Fibroblast of skin of left biceps (primary cell): ENCODE measurements around the gene SPOCK1.

Experiments used
- DNase-seq, 2 experiments: peaks; one replicate each; pipeline ENCODE4 v3.0.0-alpha.2; 2013; ENCODE audit warnings: low read depth in 2 of 2

SPOCK1 gene

GRCh38 chr5:137195483-137195882 is 303.6 kb downstream of the SPOCK1 start:
- DNase-seq = no peak

- DNase-seq = no peak
These were observed 304.8 kb downstream of the SPOCK1 start for GRCh38 chr5:137194300-137194699.

- DNase-seq = peak in 1 of 2 experiments; percentile 10
These were observed 306.8 kb downstream of the SPOCK1 start for GRCh38 chr5:137192293-137192743.

- DNase-seq = no peak
These were observed 307.9 kb downstream of the SPOCK1 start for GRCh38 chr5:137191179-137191578.

GRCh38 chr5:137190441-137190840 is 308.7 kb downstream of the SPOCK1 start:
- peak in 1 of 2 experiments; percentile 25 for DNase-seq

- DNase-seq = peak in 1 of 2 experiments; percentile 19
These were observed 309.1 kb downstream of the SPOCK1 start for GRCh38 chr5:137190031-137190430.

- no peak for DNase-seq
These were observed 310.6 kb downstream of the SPOCK1 start for GRCh38 chr5:137188566-137188965.

- DNase-seq = peak; percentile 55 to 57
These were observed 312.2 kb downstream of the SPOCK1 start for GRCh38 chr5:137186759-137187461.

- DNase-seq = no peak
These were observed 313.9 kb downstream of the SPOCK1 start for GRCh38 chr5:137185193-137185592.

GRCh38 chr5:137184734-137185133 is 314.4 kb downstream of the SPOCK1 start:
- DNase-seq = no peak

- no peak for DNase-seq
These were observed 316.6 kb downstream of the SPOCK1 start for GRCh38 chr5:137182576-137182975.

- DNase-seq = no peak
These were observed 317.5 kb downstream of the SPOCK1 start for GRCh38 chr5:137181667-137182066.

- no peak for DNase-seq
These were observed 319.9 kb downstream of the SPOCK1 start for GRCh38 chr5:137179203-137179602.

GRCh38 chr5:137176609-137177008 is 322.5 kb downstream of the SPOCK1 start:
- no peak for DNase-seq

GRCh38 chr5:137176126-137176525 is 323.0 kb downstream of the SPOCK1 start:
- DNase-seq = no peak

GRCh38 chr5:137174196-137174595 is 324.9 kb downstream of the SPOCK1 start:
- DNase-seq = no peak

GRCh38 chr5:137172258-137172657 is 326.9 kb downstream of the SPOCK1 start:
- DNase-seq = no peak

GRCh38 chr5:137167187-137167586 is 331.9 kb downstream of the SPOCK1 start:
- DNase-seq = no peak

GRCh38 chr5:137164961-137165360 is 334.2 kb downstream of the SPOCK1 start:
- DNase-seq = no peak

- no peak for DNase-seq
These were observed 334.6 kb downstream of the SPOCK1 start for GRCh38 chr5:137164536-137164935.

- DNase-seq = no peak
These were observed 340.4 kb downstream of the SPOCK1 start for GRCh38 chr5:137158691-137159090.

- DNase-seq = no peak
These were observed 342.9 kb downstream of the SPOCK1 start for GRCh38 chr5:137156180-137156579.

GRCh38 chr5:137155261-137156000 is 343.7 kb downstream of the SPOCK1 start:
- no peak for DNase-seq
